Keratinocyte (primary cell): Measurements from ENCODE around the gene PSD4. TPM values are rescaled to one million over a fixed set of nuclear protein-coding genes. Genes with fewer than 3 reads are reported as not detected.

Experiments used
- DNase-seq: peaks from one replicate; pipeline ENCODE4 v3.0.0-alpha.2; 2011; ENCODE audit warnings: low read depth, missing footprints, low spot score
- FAIRE-seq: peaks from 2 replicates; lab custom pipeline; 2011; peaks lifted over from hg19 to GRCh38; lab: Jason Lieb, UNC
- H2AFZ ChIP-seq: 2 replicates; pipeline ENCODE4 v1.6.0; 2012; ENCODE audit warnings: low read length, control low read depth, inconsistent platforms; ENCODE audit not compliant: control insufficient read depth
- H3K27ac ChIP-seq: 2 replicates; pipeline ENCODE4 v1.5.1; 2011; ENCODE audit warnings: low read length; ENCODE audit not compliant: control insufficient read depth, insufficient read depth
- H3K27me3 ChIP-seq: 3 replicates; pipeline ENCODE4 v1.6.0; 2011; ENCODE audit warnings: low read length; ENCODE audit not compliant: control insufficient read depth, insufficient read depth; ENCODE audit errors: extremely low read depth
- H3K36me3 ChIP-seq, 2 experiments: 2 replicates in 1 of 2; 3 replicates in 1 of 2; pipeline ENCODE4 v1.5.1; 2011; ENCODE audit warnings: low read length in 2 of 2, mild to moderate bottlenecking in 1 of 2; ENCODE audit not compliant: control insufficient read depth in 2 of 2, insufficient read depth in 2 of 2; ENCODE audit errors: extremely low read depth in 1 of 2
- H3K4me1 ChIP-seq: 3 replicates; pipeline ENCODE4 v1.5.1; 2011; ENCODE audit warnings: low read length; ENCODE audit not compliant: control insufficient read depth, insufficient read depth; ENCODE audit errors: extremely low read depth
- H3K4me2 ChIP-seq: 3 replicates; pipeline ENCODE4 v1.6.0; 2011; ENCODE audit warnings: low read depth, low read length; ENCODE audit not compliant: control insufficient read depth, insufficient read depth; ENCODE audit errors: extremely low read depth
- H3K4me3 ChIP-seq, 3 experiments: fragments of 200-600 bp in 1 of 3; sonication (generic) in 1 of 3; 2 replicates in 2 of 3; 3 replicates in 1 of 3; pipeline ENCODE4 v1.5.1; 2011 to 2016; ENCODE audit warnings: low read length in 3 of 3, mild to moderate bottlenecking in 3 of 3, control low read depth in 2 of 3, inconsistent platforms in 1 of 3, low read depth in 1 of 3, mixed read lengths in 1 of 3, mixed run types in 1 of 3, moderate library complexity in 1 of 3; ENCODE audit not compliant: control insufficient read depth in 2 of 3, insufficient read depth in 2 of 3; ENCODE audit errors: extremely low read depth in 1 of 3
- H3K79me2 ChIP-seq: 2 replicates; pipeline ENCODE4 v1.6.0; 2012; ENCODE audit warnings: low read length; ENCODE audit not compliant: control insufficient read depth, insufficient read depth
- H3K9ac ChIP-seq: 3 replicates; pipeline ENCODE4 v1.6.0; 2011; ENCODE audit warnings: low read length; ENCODE audit not compliant: control insufficient read depth, insufficient read depth; ENCODE audit errors: extremely low read depth
- H3K9me1 ChIP-seq: 3 replicates; pipeline ENCODE4 v1.6.0; 2011; ENCODE audit warnings: low read length; ENCODE audit not compliant: control insufficient read depth, insufficient read depth; ENCODE audit errors: extremely low read depth
- H3K9me3 ChIP-seq: 2 replicates; pipeline ENCODE4 v1.5.1; 2012; ENCODE audit warnings: low read depth, low read length; ENCODE audit not compliant: control insufficient read depth
- H4K20me1 ChIP-seq: 3 replicates; pipeline ENCODE4 v1.6.0; 2011; ENCODE audit warnings: low read length; ENCODE audit not compliant: control insufficient read depth, insufficient read depth; ENCODE audit errors: extremely low read depth
- CTCF ChIP-seq, 3 experiments: IDR thresholded peaks in 1 of 3; conservative IDR thresholded peaks in 1 of 3; optimal IDR thresholded peaks in 1 of 3; 2 replicates in 2 of 3; 3 replicates in 1 of 3; pipeline versions ENCODE3 to v1.5.1; 2011; ENCODE audit warnings: low read length in 3 of 3, mild to moderate bottlenecking in 3 of 3, moderate library complexity in 2 of 3, control low read depth in 1 of 3, inconsistent platforms in 1 of 3; ENCODE audit not compliant: insufficient read depth in 2 of 3; ENCODE audit errors: extremely low read depth in 1 of 3
- EZH2 ChIP-seq: IDR thresholded peaks from one replicate; pipeline ENCODE4 v1.6.1; 2012; ENCODE audit warnings: inconsistent platforms, mild to moderate bottlenecking, low read length, moderate library complexity
- dilution Hi-C: fragments of 300-500 bp; cut with MboI; formaldehyde crosslinking; loops from one replicate; pipeline ENCODE4 v1.7.0; 2020; ENCODE audit warnings: low sequenced_read_pairs; ENCODE audit not compliant: extremely low pct_ligation_motif_present
- polyA plus RNA-seq, 5 experiments: library from polyadenylated mRNA; depleted of rRNA in 3 of 5; stranded (reverse) in 3 of 5; stranded (forward) in 1 of 5; unstranded in 1 of 5; fragments of >200 nt; gene quantifications; 1 replicate in 1 of 5; 2 replicates in 3 of 5; 3 replicates in 1 of 5; pipeline versions ENCODE4 v1.2.1 to v1.2.3, GENCODE V29; 2011 to 2012; ENCODE audit warnings: missing spikeins in 2 of 5, low read depth in 1 of 5, low replicate concordance in 1 of 5

PSD4 gene
- polyA plus RNA-seq, 1 donor (not counting 4 experiments of a cell fraction or from before 2014, with no cell fraction given), result 11.1 TPM

DNA sequence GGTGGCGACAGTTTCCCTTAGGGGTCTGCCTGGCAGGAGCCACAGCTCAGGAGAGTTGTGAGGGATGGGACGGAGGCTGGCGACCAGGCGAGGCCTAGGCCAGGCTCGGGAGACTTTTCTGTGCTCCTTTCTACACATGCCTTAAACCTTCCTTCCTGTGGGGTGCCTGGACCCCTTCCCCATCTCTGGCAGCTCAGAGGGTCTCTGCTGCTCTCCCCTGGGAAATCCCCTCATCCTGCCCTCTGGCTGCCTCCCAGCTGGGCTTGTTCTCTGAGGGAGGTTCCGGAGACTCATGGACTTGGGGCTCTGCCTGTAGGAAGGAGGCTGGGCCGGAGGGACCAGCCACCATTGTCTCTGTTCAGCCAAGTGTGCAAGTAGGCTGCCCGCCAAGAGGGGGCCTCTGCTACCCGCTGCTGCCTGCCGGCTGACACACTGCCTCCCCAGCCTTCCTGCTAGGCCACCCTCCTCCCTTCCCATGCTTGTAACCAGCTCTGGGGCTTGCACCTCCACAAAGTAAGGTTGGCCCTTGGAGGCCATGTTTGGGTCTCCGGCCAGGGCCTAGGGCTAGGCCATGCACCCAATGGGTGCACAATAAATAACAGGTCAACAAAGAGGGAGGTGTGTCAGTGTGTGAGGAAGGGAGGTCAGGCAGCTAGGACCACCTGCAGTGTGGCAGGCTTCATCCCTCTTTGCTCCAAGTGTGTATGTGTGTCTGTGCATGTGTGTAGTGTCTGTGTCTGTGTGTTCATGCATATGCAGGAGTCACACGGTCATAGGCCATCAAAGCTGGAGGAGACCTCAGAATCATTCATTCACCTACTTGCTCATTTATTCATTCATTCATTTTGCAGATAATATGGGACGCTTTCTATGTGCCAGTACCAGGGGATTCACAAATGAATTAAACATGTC lies 28.8 kb downstream of the PSD4 start:
- Histone ChIP-seq H3K9me3 (no peaks in the 10 kb centered on the region), H3K9ac (no peak overlapping the region), H3K79me2 (peaks cover 8% of the 10 kb centered on the region), H3K4me1 (peaks cover 32% of the 10 kb centered on the region), H3K27me3 (no peaks in the 10 kb centered on the region), H2AFZ (no peak overlapping the region), H3K4me3 (no peak overlapping the region), H3K9me1 (no peaks in the 10 kb centered on the region), H3K4me2 (no peak overlapping the region), H3K27ac (peak overlapping the region; percentile 20), H4K20me1 (no peaks in the 10 kb centered on the region), H3K36me3 (peaks cover 11 to 12% of the 10 kb centered on the region in 2 experiments)
- no peak for FAIRE-seq
- TF ChIP-seq CTCF (optimal IDR thresholded peaks at IDR 0.05 in 1 of 3, IDR thresholded peaks at IDR 0.05 in 1 of 3, conservative IDR thresholded peaks at IDR 0.05 in 1 of 3; ENCODE audit: extremely low read depth in 1 of 3, insufficient read depth in 2 of 3, low read length in 3 of 3) (no peak), EZH2 (no peak)
- DNase-seq, result no peak
- dilution Hi-C loops, result no loop called here

DNA sequence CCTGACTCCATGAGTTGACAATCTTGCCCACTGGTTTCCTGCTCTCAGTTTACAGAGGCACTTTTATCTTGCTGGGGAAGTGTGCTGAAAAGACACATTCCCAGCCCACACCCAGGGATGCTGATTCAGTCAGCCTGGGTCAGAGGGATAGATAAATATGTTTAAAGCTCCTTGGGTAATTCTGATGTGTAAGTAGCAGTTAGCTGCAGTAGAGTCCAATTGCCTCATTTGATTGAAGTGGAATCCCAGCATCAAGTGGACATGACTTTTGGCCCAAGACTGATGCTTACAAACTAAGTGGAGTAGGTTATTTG lies 29.4 kb downstream of the PSD4 start:
- Histone ChIP-seq H3K27ac (no peak overlapping the region), H3K9me3 (no peaks in the 10 kb centered on the region), H3K79me2 (peaks cover 8% of the 10 kb centered on the region), H3K9me1 (no peaks in the 10 kb centered on the region), H3K4me2 (no peak overlapping the region), H3K4me3 (no peak overlapping the region), H3K36me3 (peaks cover 8 to 11% of the 10 kb centered on the region in 2 experiments), H2AFZ (no peak overlapping the region), H3K4me1 (peaks cover 32% of the 10 kb centered on the region), H4K20me1 (no peaks in the 10 kb centered on the region), H3K9ac (no peak overlapping the region), H3K27me3 (no peaks in the 10 kb centered on the region)
- no peak for FAIRE-seq
- no peak for DNase-seq
- no peak for TF ChIP-seq CTCF (optimal IDR thresholded peaks at IDR 0.05 in 1 of 3, IDR thresholded peaks at IDR 0.05 in 1 of 3, conservative IDR thresholded peaks at IDR 0.05 in 1 of 3; ENCODE audit: extremely low read depth in 1 of 3, insufficient read depth in 2 of 3, low read length in 3 of 3)
- no peak for TF ChIP-seq EZH2
- dilution Hi-C loops, result no loop called here
